ENCODE results near the gene ITPR1. TPM values are rescaled to one million over a fixed set of nuclear protein-coding genes. Genes with fewer than 3 reads are reported as not detected.

Gene ITPR1
- total and polyA plus RNA-seq, 2 donors = 57.3 to 240 TPM

- no peak for DNase-seq (ENCODE audit: extremely low spot score)
- H3K4me1 ChIP-seq (ENCODE audit: insufficient read depth) = no peaks in the 10 kb centered on the region
- WGBS = 94% methylated on average over 4 of the region's 4 CpGs
- no peak overlapping the region for H3K27ac ChIP-seq (ENCODE audit: low read depth)
- no peak overlapping the region for H3K4me3 ChIP-seq (ENCODE audit: low read depth, low read length)
- peaks cover 3% of the 10 kb centered on the region for H3K36me3 ChIP-seq (ENCODE audit: insufficient read depth)
Observed at GRCh38 chr3:4800595-4800994, 307.4 kb downstream of the ITPR1 start.

GRCh38 chr3:4801892-4802291 lies 308.7 kb downstream of the ITPR1 start:
- no peak for DNase-seq (ENCODE audit: extremely low spot score)
- WGBS = 89% methylated on average over 5 of the region's 5 CpGs
- no peak overlapping the region for H3K4me3 ChIP-seq (ENCODE audit: low read depth, low read length)
- H3K27ac ChIP-seq (ENCODE audit: low read depth) = no peak overlapping the region
- no peaks in the 10 kb centered on the region for H3K36me3 ChIP-seq (ENCODE audit: insufficient read depth)
- H3K4me1 ChIP-seq (ENCODE audit: insufficient read depth) = no peaks in the 10 kb centered on the region

GRCh38 chr3:4802903-4803302 lies 309.8 kb downstream of the ITPR1 start:
- 96% methylated on average over 8 of the region's 8 CpGs for WGBS
- no peak overlapping the region for H3K27ac ChIP-seq (ENCODE audit: low read depth)
- no peaks in the 10 kb centered on the region for H3K36me3 ChIP-seq (ENCODE audit: insufficient read depth)
- no peak for DNase-seq (ENCODE audit: extremely low spot score)
- H3K4me1 ChIP-seq (ENCODE audit: insufficient read depth) = no peaks in the 10 kb centered on the region
- no peak overlapping the region for H3K4me3 ChIP-seq (ENCODE audit: low read depth, low read length)

GRCh38 chr3:4804161-4805058 lies 311.3 kb downstream of the ITPR1 start:
- DNase-seq (ENCODE audit: extremely low spot score) = no peak
- no peak overlapping the region for H3K4me3 ChIP-seq (ENCODE audit: low read depth, low read length)
- H3K27ac ChIP-seq (ENCODE audit: low read depth) = no peak overlapping the region
- WGBS = 92% methylated on average over 14 of the region's 14 CpGs
- H3K4me1 ChIP-seq (ENCODE audit: insufficient read depth) = no peaks in the 10 kb centered on the region
- no peaks in the 10 kb centered on the region for H3K36me3 ChIP-seq (ENCODE audit: insufficient read depth)

GRCh38 chr3:4805662-4806061 lies 312.5 kb downstream of the ITPR1 start:
- no peaks in the 10 kb centered on the region for H3K4me1 ChIP-seq (ENCODE audit: insufficient read depth)
- H3K36me3 ChIP-seq (ENCODE audit: insufficient read depth) = no peaks in the 10 kb centered on the region
- no peak overlapping the region for H3K4me3 ChIP-seq (ENCODE audit: low read depth, low read length)
- DNase-seq (ENCODE audit: extremely low spot score) = no peak
- 92% methylated on average over 7 of the region's 7 CpGs for WGBS
- no peak overlapping the region for H3K27ac ChIP-seq (ENCODE audit: low read depth)

- H3K27ac ChIP-seq (ENCODE audit: low read depth) = no peak overlapping the region
- H3K36me3 ChIP-seq (ENCODE audit: insufficient read depth) = no peaks in the 10 kb centered on the region
- WGBS = 93% methylated on average over 6 of the region's 6 CpGs
- no peak for DNase-seq (ENCODE audit: extremely low spot score)
- no peaks in the 10 kb centered on the region for H3K4me1 ChIP-seq (ENCODE audit: insufficient read depth)
- H3K4me3 ChIP-seq (ENCODE audit: low read depth, low read length) = no peak overlapping the region
Observed at GRCh38 chr3:4806535-4807108, 313.5 kb downstream of the ITPR1 start.

- H3K36me3 ChIP-seq (ENCODE audit: insufficient read depth) = no peaks in the 10 kb centered on the region
- DNase-seq (ENCODE audit: extremely low spot score) = no peak
- H3K27ac ChIP-seq (ENCODE audit: low read depth) = no peak overlapping the region
- 64% methylated on average over 13 of the region's 13 CpGs for WGBS
- no peaks in the 10 kb centered on the region for H3K4me1 ChIP-seq (ENCODE audit: insufficient read depth)
- no peak overlapping the region for H3K4me3 ChIP-seq (ENCODE audit: low read depth, low read length)
Observed at GRCh38 chr3:4807381-4808280, 314.5 kb downstream of the ITPR1 start.

- no peaks in the 10 kb centered on the region for H3K4me1 ChIP-seq (ENCODE audit: insufficient read depth)
- no peak for DNase-seq (ENCODE audit: extremely low spot score)
- WGBS = 76% methylated on average over 4 of the region's 4 CpGs
- no peak overlapping the region for H3K27ac ChIP-seq (ENCODE audit: low read depth)
- H3K4me3 ChIP-seq (ENCODE audit: low read depth, low read length) = no peak overlapping the region
- H3K36me3 ChIP-seq (ENCODE audit: insufficient read depth) = no peaks in the 10 kb centered on the region
Observed at GRCh38 chr3:4808637-4809036, 315.5 kb downstream of the ITPR1 start.

- no peak for DNase-seq (ENCODE audit: extremely low spot score)
- H3K4me1 ChIP-seq (ENCODE audit: insufficient read depth) = no peaks in the 10 kb centered on the region
- no peaks in the 10 kb centered on the region for H3K36me3 ChIP-seq (ENCODE audit: insufficient read depth)
- 87% methylated on average over 3 of the region's 3 CpGs for WGBS
- H3K27ac ChIP-seq (ENCODE audit: low read depth) = no peak overlapping the region
- H3K4me3 ChIP-seq (ENCODE audit: low read depth, low read length) = no peak overlapping the region
Observed at GRCh38 chr3:4809922-4810321, 316.8 kb downstream of the ITPR1 start.

GRCh38 chr3:4812591-4812990 lies 319.4 kb downstream of the ITPR1 start:
- no peak overlapping the region for H3K4me3 ChIP-seq (ENCODE audit: low read depth, low read length)
- no peaks in the 10 kb centered on the region for H3K4me1 ChIP-seq (ENCODE audit: insufficient read depth)
- DNase-seq (ENCODE audit: extremely low spot score) = no peak
- no peaks in the 10 kb centered on the region for H3K36me3 ChIP-seq (ENCODE audit: insufficient read depth)
- no peak overlapping the region for H3K27ac ChIP-seq (ENCODE audit: low read depth)
- WGBS = 39% methylated on average over 5 of the region's 5 CpGs

- no peaks in the 10 kb centered on the region for H3K4me1 ChIP-seq (ENCODE audit: insufficient read depth)
- no peak overlapping the region for H3K27ac ChIP-seq (ENCODE audit: low read depth)
- H3K4me3 ChIP-seq (ENCODE audit: low read depth, low read length) = no peak overlapping the region
- 91% methylated on average over 6 of the region's 6 CpGs for WGBS
- no peak for DNase-seq (ENCODE audit: extremely low spot score)
- H3K36me3 ChIP-seq (ENCODE audit: insufficient read depth) = no peaks in the 10 kb centered on the region
Observed at GRCh38 chr3:4813909-4814304, 320.8 kb downstream of the ITPR1 start.

GRCh38 chr3:4814305-4814903 lies 321.3 kb downstream of the ITPR1 start:
- no peaks in the 10 kb centered on the region for H3K4me1 ChIP-seq (ENCODE audit: insufficient read depth)
- no peak overlapping the region for H3K27ac ChIP-seq (ENCODE audit: low read depth)
- H3K4me3 ChIP-seq (ENCODE audit: low read depth, low read length) = no peak overlapping the region
- no peaks in the 10 kb centered on the region for H3K36me3 ChIP-seq (ENCODE audit: insufficient read depth)
- DNase-seq (ENCODE audit: extremely low spot score) = no peak
- 83% methylated on average over 20 of the region's 20 CpGs for WGBS

GRCh38 chr3:4814904-4815574 lies 321.9 kb downstream of the ITPR1 start:
- Histone ChIP-seq H3K4me3 (ENCODE audit: low read depth, low read length) (no peak overlapping the region), H3K27ac (ENCODE audit: low read depth) (no peak overlapping the region), H3K36me3 (ENCODE audit: insufficient read depth) (no peaks in the 10 kb centered on the region), H3K4me1 (ENCODE audit: insufficient read depth) (no peaks in the 10 kb centered on the region)
- no peak for DNase-seq (ENCODE audit: extremely low spot score)
- WGBS = 93% methylated on average over 13 of the region's 13 CpGs
